Pancreas (tissue), 10 donors: ENCODE results near the gene CELA2B. TPM values are rescaled to one million over a fixed set of nuclear protein-coding genes. Genes with fewer than 3 reads are reported as not detected.
A peak's percentile ranks its signal among the peaks of the same experiment; 100 is the strongest.

Experiments used
- ATAC-seq, 4 donors: fragments of 200-7000 bp; cut with Tn5 transposase; one replicate each; pipeline versions ENCODE4 v1.8.0 to v1.9.1; 2020; ENCODE audit warnings: mild to moderate bottlenecking in 4 of 4, moderate library complexity in 4 of 4
- DNase-seq, 6 donors: peaks; one replicate each; pipeline ENCODE4 v3.0.0-alpha.2; 2020
- FAIRE-seq: peaks from 2 replicates; lab custom pipeline; 2012; peaks lifted over from hg19 to GRCh38; lab: Jason Lieb, UNC
- H3K27ac ChIP-seq, 4 donors: fragments of 200-600 bp; sonication (generic); 1 replicate in 3 of 4; 2 replicates in 1 of 4; pipeline versions ENCODE4 v1.5.0 to v1.8.0; 2020
- H3K27me3 ChIP-seq, 4 donors: fragments of 200-600 bp; one replicate each; pipeline ENCODE4 v1.8.0; 2021
- H3K36me3 ChIP-seq, 3 donors: fragments of 200-600 bp; sonication (generic) in 1 of 3; one replicate each; pipeline versions ENCODE4 v1.5.0 to v1.8.0; 2020 to 2021
- H3K4me1 ChIP-seq, 3 donors: fragments of 200-600 bp; one replicate each; pipeline ENCODE4 v1.8.0; 2021
- H3K4me3 ChIP-seq, 4 donors: fragments of 200-600 bp; sonication (generic) in 2 of 4; one replicate each; pipeline versions ENCODE4 v1.5.0 to v1.8.0; 2020 to 2021
- H3K9me3 ChIP-seq, 4 donors: fragments of 200-600 bp; one replicate each; pipeline ENCODE4 v1.8.0; 2021
- WGBS, 2 donors: extraction: QIAGEN DNeasy Blood & Tissue Kit; methylation state at CpG; one replicate each; pipeline ENCODE4 v1.1.7; 2013; 5-methylcytosine and 5-hydroxymethylcytosine counted together
- intact Hi-C, 3 donors: fragments of 100-400 bp; cut with DNase I; formaldehyde crosslinking; loops; one replicate each; pipeline versions ENCODE4 v1.11.1 to v1.14.2; 2022
- polyA plus RNA-seq, 2 donors: library from polyadenylated mRNA; stranded (reverse); fragments of 200-250 nt; gene quantifications; one replicate each; pipeline ENCODE4 v1.2.3, GENCODE V29; 2013
- total RNA-seq, 6 donors: library from RNA; stranded (reverse); fragmentation: NEBNext Ultra II Directional in 4 of 6; extraction: Animal tissue kit (Norgen Biotek cat#: 25700) in 4 of 6; gene quantifications; one replicate each; pipeline versions ENCODE4 v1.2.1 to v1.2.4, GENCODE V29; 2021 to 2023
- TF ChIP-seq, protein P1 (sequence below), 4 donors: fragments of 200-600 bp; sonication (generic) in 3 of 4; IDR thresholded peaks; one replicate each; pipeline versions ENCODE4 v1.5.0 to v1.8.0; 2021; ENCODE audit warnings: antibody characterized with exemption in 4 of 4
- donor health status: healthy with polysubstance abuse.
- donor health status: DM: no; HTN: no; CAD: no; lungs with moderate emphysema.
- donor health status: DM: no; HTN: no; CAD: no.
- donor health status: control.
- donor health status: control.
- donor health status: Bipolar disorder and iron deficiency.
- donor health status: DM: yes; HTN: yes; CAD: no.
- donor health status: DM: no; HTN: no; CAD: no.
- donor health status: DM: no; HTN: no; CAD: no.
- donor health status: DM: yes; HTN: yes; CAD: no.

The CELA2B gene
- total and polyA plus RNA-seq, 8 donors: 186 to 2,290 (median 558) TPM

- DNase-seq (peak in 2 of 6 donors; percentile 41 to 55), FAIRE-seq (no peak), ATAC-seq (no peak)
- Histone ChIP-seq H3K4me3 (peak overlapping the region in 2 of 4 donors; percentile 79 to 89), H3K27me3 (no peaks in the 10 kb centered on the region), H3K4me1 (peaks cover 19 to 28% (median 22%) of the 10 kb centered on the region in 3 donors), H3K27ac (peak overlapping the region; percentile 72 to 97 (median 90)), H3K36me3 (no peaks in the 10 kb centered on the region), H3K9me3 (no peaks in the 10 kb centered on the region)
- intact Hi-C loops: no loop called here
- 7% methylated on average over 9 of the region's 9 CpGs for WGBS, 2 donors
- TF ChIP-seq, protein P1, sequence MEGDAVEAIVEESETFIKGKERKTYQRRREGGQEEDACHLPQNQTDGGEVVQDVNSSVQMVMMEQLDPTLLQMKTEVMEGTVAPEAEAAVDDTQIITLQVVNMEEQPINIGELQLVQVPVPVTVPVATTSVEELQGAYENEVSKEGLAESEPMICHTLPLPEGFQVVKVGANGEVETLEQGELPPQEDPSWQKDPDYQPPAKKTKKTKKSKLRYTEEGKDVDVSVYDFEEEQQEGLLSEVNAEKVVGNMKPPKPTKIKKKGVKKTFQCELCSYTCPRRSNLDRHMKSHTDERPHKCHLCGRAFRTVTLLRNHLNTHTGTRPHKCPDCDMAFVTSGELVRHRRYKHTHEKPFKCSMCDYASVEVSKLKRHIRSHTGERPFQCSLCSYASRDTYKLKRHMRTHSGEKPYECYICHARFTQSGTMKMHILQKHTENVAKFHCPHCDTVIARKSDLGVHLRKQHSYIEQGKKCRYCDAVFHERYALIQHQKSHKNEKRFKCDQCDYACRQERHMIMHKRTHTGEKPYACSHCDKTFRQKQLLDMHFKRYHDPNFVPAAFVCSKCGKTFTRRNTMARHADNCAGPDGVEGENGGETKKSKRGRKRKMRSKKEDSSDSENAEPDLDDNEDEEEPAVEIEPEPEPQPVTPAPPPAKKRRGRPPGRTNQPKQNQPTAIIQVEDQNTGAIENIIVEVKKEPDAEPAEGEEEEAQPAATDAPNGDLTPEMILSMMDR (IDR thresholded peaks at IDR 0.05): no peak
Observed at GRCh38 chr1:15526021-15526489, 50.2 kb downstream of the CELA2B start.

DNA sequence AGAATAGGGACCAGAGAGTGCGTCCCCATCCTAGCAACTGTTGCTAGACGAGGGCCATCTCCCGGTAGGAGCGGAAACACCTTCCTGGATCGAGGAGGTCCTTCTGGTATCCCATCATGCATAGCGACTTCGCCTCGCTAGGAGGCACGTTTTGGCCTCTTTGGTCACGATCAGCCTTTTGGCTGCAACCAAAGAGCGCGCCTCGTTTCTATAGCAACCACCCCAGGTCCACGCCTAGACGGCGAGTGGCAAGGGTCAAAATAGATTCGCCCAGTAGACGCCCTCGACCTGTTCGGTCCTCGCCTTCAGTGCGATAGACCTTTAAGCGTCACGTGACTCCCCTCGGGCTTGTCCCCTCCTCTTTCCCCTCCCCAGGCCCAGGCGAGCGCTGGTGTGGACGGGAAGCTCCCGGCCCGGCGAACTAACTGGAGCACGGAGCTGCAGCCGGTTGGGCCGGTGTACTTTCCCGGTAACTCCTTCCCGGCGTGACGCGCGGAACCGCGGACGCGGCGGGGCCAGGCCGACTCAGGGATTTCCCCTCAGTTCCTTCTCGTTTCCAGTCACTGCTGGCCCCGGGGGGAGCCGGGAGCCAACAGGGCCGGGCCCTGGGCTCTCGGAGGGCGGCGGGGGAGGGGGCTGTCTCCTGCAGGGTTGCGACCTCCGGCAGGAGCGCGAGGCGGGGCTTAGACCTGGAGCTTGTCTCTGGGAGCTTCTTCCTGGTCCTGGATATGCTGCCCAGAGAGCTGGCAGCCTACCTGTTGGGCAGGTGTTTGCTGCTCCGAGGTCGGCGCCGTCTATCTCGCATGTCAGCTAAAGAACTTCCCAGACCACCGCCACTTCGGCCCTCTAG lies 50.8 kb downstream of the CELA2B start, which contains the start of gene DNAJC16:
Gene DNAJC16 (plus strand): TSS at position 359 of the 850 bp plus-strand sequence. CDS start 2,258 bp downstream, outside the sequence.
- ATAC-seq: peak; percentile 59 to 70 (median 64)
- Histone ChIP-seq H3K27me3 (no peaks in the 10 kb centered on the region), H3K36me3 (no peaks in the 10 kb centered on the region), H3K4me3 (peak within 1 kb of the TSS; percentile 47 to 89 (median 70)), H3K4me1 (peaks cover 19 to 28% (median 22%) of the 10 kb centered on the region in 3 donors), H3K27ac (peak within 1 kb of the TSS; percentile 72 to 97 (median 90)), H3K9me3 (no peaks in the 10 kb centered on the region)
- DNase-seq: peak; percentile 93 to 100 (median 100)
- intact Hi-C loops: no loop called here
- peak; percentile 97 for FAIRE-seq
- TF ChIP-seq, protein P1 (IDR thresholded peaks at IDR 0.05): no peak
- WGBS, 2 donors: 1% methylated on average over 54 to 65 of the region's 65 CpGs

DNA sequence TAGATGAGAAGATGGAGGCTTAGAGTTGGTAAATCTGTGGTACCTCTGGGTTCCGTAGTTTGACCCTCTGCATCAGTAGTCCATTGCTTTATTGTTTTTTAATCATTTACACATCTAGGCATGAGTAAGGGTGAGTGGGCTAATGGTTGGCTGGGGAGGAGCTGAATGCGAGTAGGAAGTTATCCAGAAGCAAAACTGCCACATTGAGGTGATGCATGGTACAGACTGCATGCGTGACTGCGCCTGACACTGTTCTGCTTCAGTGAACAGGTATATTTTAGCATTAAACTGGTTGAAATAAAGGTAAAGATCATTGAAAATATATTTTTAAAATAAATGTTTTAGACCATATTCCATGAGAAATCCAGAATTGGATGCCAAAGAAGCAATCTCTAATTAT lies 55.1 kb downstream of the CELA2B start:
- no peak for ATAC-seq
- H3K4me1 ChIP-seq: peaks cover 8 to 18% (median 15%) of the 10 kb centered on the region in 3 donors
- intact Hi-C loops: no loop called here
- no peaks in the 10 kb centered on the region for H3K27me3 ChIP-seq
- H3K4me3 ChIP-seq: no peak overlapping the region
- no peaks in the 10 kb centered on the region for H3K9me3 ChIP-seq
- WGBS, 2 donors: 94 to 95% methylated on average over 4 of the region's 4 CpGs
- TF ChIP-seq, protein P1 (IDR thresholded peaks at IDR 0.05): no peak
- no peak for DNase-seq
- FAIRE-seq: no peak
- H3K36me3 ChIP-seq: peaks cover 0 to 8% (median 3%) of the 10 kb centered on the region in 3 donors
- H3K27ac ChIP-seq: no peak overlapping the region

GRCh38 chr1:15531682-15532081 lies 55.8 kb downstream of the CELA2B start:
- no peaks in the 10 kb centered on the region for H3K9me3 ChIP-seq
- DNase-seq (no peak), FAIRE-seq (no peak), ATAC-seq (no peak)
- intact Hi-C loops: no loop called here
- no peak overlapping the region for H3K4me3 ChIP-seq
- 92 to 95% methylated on average over 2 of the region's 2 CpGs for WGBS, 2 donors
- no peaks in the 10 kb centered on the region for H3K27me3 ChIP-seq
- TF ChIP-seq, protein P1 (IDR thresholded peaks at IDR 0.05): no peak
- peaks cover 5 to 17% (median 13%) of the 10 kb centered on the region in 3 donors for H3K4me1 ChIP-seq
- no peak overlapping the region for H3K27ac ChIP-seq
- H3K36me3 ChIP-seq: peaks cover 0 to 15% (median 3%) of the 10 kb centered on the region in 3 donors
